ENCODE data around the gene TTLL9. TPM values are rescaled to one million over a fixed set of nuclear protein-coding genes. Genes with fewer than 3 reads are reported as not detected.

Gene TTLL9
- polyA plus RNA-seq, 1 of the 3 experiments (the other 2 are of a cell fraction), result 0.23 TPM

DNA sequence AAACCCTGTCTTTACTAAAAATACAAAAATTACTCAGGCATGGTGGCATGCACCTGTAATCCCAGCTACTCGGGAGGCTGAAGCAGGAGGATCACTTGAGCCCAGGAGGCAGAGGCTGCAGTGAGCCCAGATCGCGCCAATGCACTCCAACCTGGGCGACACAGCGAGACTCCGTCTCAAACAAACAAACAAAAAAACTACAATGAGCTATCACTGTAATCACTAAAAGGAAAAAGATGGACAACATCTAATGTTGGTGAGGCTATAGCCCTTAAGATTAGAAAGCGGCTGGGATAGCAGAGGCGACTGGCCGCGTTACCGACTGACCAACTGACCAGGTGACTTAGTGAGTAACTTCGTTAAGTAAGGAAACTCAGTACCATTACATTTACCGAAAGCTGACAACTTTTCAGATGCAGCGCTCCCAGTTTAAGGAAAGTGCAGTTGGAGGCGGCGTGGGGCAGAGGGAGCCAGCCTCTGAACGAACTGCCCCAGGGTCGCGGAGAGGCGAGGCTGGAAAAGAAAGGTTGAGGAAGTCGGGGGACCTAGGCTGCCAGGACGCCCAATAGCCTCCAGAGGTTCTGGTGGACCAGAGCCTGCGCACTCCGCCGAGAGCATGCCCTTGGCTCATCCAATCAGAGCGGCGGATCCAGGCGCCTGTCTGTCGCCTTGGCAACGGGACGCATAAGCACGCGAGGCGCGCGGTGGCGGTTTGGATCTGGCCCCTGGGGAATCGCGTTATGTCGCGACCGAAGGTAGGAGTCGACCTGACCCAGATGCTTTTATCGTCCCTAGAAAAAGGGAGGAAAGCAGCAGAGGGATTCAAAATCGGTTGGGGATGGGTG, 8.9 kb downstream of the TTLL9 start:
- WGBS (ENCODE audit: low lambda C conversion rate), result 8% methylated on average over 43 of the region's 45 CpGs
- H3K27ac ChIP-seq (ENCODE audit: low read depth in 2 of 2, low read length in 1 of 2), result peak overlapping the region; percentile 56 to 64
- no peak for TF ChIP-seq CHD2 (IDR thresholded peaks at IDR 0.05; ENCODE audit: low read length, partially characterized antibody)
- TF ChIP-seq, protein P1, sequence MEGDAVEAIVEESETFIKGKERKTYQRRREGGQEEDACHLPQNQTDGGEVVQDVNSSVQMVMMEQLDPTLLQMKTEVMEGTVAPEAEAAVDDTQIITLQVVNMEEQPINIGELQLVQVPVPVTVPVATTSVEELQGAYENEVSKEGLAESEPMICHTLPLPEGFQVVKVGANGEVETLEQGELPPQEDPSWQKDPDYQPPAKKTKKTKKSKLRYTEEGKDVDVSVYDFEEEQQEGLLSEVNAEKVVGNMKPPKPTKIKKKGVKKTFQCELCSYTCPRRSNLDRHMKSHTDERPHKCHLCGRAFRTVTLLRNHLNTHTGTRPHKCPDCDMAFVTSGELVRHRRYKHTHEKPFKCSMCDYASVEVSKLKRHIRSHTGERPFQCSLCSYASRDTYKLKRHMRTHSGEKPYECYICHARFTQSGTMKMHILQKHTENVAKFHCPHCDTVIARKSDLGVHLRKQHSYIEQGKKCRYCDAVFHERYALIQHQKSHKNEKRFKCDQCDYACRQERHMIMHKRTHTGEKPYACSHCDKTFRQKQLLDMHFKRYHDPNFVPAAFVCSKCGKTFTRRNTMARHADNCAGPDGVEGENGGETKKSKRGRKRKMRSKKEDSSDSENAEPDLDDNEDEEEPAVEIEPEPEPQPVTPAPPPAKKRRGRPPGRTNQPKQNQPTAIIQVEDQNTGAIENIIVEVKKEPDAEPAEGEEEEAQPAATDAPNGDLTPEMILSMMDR (IDR thresholded peaks at IDR 0.05), result no peak
- no peak for TF ChIP-seq EZH2phosphoT487 (IDR thresholded peaks at IDR 0.05; ENCODE audit: borderline replicate concordance, low read depth)
- TF ChIP-seq FOSL2 (IDR thresholded peaks at IDR 0.05; ENCODE audit: borderline replicate concordance, low read depth), result no peak
- TF ChIP-seq, protein P2, sequence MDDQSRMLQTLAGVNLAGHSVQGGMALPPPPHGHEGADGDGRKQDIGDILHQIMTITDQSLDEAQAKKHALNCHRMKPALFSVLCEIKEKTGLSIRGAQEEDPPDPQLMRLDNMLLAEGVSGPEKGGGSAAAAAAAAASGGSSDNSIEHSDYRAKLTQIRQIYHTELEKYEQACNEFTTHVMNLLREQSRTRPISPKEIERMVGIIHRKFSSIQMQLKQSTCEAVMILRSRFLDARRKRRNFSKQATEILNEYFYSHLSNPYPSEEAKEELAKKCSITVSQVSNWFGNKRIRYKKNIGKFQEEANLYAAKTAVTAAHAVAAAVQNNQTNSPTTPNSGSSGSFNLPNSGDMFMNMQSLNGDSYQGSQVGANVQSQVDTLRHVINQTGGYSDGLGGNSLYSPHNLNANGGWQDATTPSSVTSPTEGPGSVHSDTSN (IDR thresholded peaks at IDR 0.05), result no peak
- TF ChIP-seq MXI1 (IDR thresholded peaks at IDR 0.05; ENCODE audit: low read depth, low read length), result peak; percentile 96
- TF ChIP-seq EP300 (IDR thresholded peaks at IDR 0.05; ENCODE audit: borderline replicate concordance in 1 of 2, low read depth in 1 of 2, low read length in 1 of 2), result no peak
- TF ChIP-seq TCF12 (IDR thresholded peaks at IDR 0.05), result no peak
- TF ChIP-seq JUND (IDR thresholded peaks at IDR 0.05), result no peak
- no peak for TF ChIP-seq SIN3A (IDR thresholded peaks at IDR 0.05; ENCODE audit: borderline replicate concordance, low read depth, low read length)
- no peak for TF ChIP-seq NFIC (IDR thresholded peaks at IDR 0.05; ENCODE audit: borderline replicate concordance)
- TF ChIP-seq YY1 (IDR thresholded peaks at IDR 0.05; ENCODE audit: low read depth), result no peak
- TF ChIP-seq, protein P3, sequence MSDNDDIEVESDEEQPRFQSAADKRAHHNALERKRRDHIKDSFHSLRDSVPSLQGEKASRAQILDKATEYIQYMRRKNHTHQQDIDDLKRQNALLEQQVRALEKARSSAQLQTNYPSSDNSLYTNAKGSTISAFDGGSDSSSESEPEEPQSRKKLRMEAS (IDR thresholded peaks at IDR 0.05; ENCODE audit: low read depth), result peak; percentile 79
- TF ChIP-seq ELF1 (IDR thresholded peaks at IDR 0.05), result no peak
- TF ChIP-seq FOXM1 (IDR thresholded peaks at IDR 0.05; ENCODE audit: low read depth), result no peak
- TF ChIP-seq, protein P4, sequence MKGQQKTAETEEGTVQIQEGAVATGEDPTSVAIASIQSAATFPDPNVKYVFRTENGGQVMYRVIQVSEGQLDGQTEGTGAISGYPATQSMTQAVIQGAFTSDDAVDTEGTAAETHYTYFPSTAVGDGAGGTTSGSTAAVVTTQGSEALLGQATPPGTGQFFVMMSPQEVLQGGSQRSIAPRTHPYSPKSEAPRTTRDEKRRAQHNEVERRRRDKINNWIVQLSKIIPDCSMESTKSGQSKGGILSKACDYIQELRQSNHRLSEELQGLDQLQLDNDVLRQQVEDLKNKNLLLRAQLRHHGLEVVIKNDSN (IDR thresholded peaks at IDR 0.05; ENCODE audit: borderline replicate concordance, low read depth), result no peak
- TF ChIP-seq TEAD4 (IDR thresholded peaks at IDR 0.05; ENCODE audit: borderline replicate concordance, insufficient read depth), result no peak
- no peak for TF ChIP-seq SMC3 (IDR thresholded peaks at IDR 0.05; ENCODE audit: low read depth, low read length)
- TF ChIP-seq RFX5 (IDR thresholded peaks at IDR 0.05; ENCODE audit: low read length), result no peak
- TF ChIP-seq MEF2A (IDR thresholded peaks at IDR 0.05; ENCODE audit: borderline replicate concordance, low read depth), result no peak
- no peak for TF ChIP-seq TAF1 (IDR thresholded peaks at IDR 0.05; ENCODE audit: borderline replicate concordance, low read depth, low read length)
- TF ChIP-seq, protein P5, sequence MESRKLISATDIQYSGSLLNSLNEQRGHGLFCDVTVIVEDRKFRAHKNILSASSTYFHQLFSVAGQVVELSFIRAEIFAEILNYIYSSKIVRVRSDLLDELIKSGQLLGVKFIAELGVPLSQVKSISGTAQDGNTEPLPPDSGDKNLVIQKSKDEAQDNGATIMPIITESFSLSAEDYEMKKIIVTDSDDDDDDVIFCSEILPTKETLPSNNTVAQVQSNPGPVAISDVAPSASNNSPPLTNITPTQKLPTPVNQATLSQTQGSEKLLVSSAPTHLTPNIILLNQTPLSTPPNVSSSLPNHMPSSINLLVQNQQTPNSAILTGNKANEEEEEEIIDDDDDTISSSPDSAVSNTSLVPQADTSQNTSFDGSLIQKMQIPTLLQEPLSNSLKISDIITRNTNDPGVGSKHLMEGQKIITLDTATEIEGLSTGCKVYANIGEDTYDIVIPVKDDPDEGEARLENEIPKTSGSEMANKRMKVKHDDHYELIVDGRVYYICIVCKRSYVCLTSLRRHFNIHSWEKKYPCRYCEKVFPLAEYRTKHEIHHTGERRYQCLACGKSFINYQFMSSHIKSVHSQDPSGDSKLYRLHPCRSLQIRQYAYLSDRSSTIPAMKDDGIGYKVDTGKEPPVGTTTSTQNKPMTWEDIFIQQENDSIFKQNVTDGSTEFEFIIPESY (IDR thresholded peaks at IDR 0.05; ENCODE audit: borderline replicate concordance, low read depth), result no peak
- no peak for TF ChIP-seq GATA2 (CRISPR knock-in tag; IDR thresholded peaks at IDR 0.05)
- TF ChIP-seq GABPA (IDR thresholded peaks at IDR 0.05; ENCODE audit: low read depth), result no peak
- TF ChIP-seq, protein P6, sequence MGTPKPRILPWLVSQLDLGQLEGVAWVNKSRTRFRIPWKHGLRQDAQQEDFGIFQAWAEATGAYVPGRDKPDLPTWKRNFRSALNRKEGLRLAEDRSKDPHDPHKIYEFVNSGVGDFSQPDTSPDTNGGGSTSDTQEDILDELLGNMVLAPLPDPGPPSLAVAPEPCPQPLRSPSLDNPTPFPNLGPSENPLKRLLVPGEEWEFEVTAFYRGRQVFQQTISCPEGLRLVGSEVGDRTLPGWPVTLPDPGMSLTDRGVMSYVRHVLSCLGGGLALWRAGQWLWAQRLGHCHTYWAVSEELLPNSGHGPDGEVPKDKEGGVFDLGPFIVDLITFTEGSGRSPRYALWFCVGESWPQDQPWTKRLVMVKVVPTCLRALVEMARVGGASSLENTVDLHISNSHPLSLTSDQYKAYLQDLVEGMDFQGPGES (IDR thresholded peaks at IDR 0.05; ENCODE audit: low read depth, low read length), result no peak

More for the DNA sequence above, 8.9 kb downstream of the TTLL9 start:
- H3K4me2 ChIP-seq, result peak overlapping the region; percentile 83
- no peaks in the 10 kb centered on the region for H3K9me2 ChIP-seq
- peaks cover 7% of the 10 kb centered on the region for H3F3A ChIP-seq (replicated peaks; ENCODE audit: insufficient read depth)
- peak overlapping the region; percentile 68 for H3K9ac ChIP-seq
- H4K20me1 ChIP-seq (ENCODE audit: insufficient read depth), result no peaks in the 10 kb centered on the region
- ChIA-PET CTCF (interaction anchor here (0.6 to 3.7 kb wide), 8 partner anchors 8 to 73 kb away, joined by 3 to 13 read pairs (median 4); partner anchors contain the start of gene PDRG1), POLR2A (interaction anchor here (0.7 to 0.8 kb wide), 2 partner anchors 30 to 88 kb away, joined by 3 to 4 read pairs; no protein-coding TSS in a partner anchor)
- H2AFZ ChIP-seq (ENCODE audit: low read depth), result peak overlapping the region; percentile 94
- H3K4me3 ChIP-seq (ENCODE audit: low read depth in 2 of 2, low read length in 1 of 2), result peak overlapping the region; percentile 65 to 68
- H3K79me2 ChIP-seq (ENCODE audit: insufficient read depth), result no peaks in the 10 kb centered on the region
- H3K36me3 ChIP-seq (replicated peaks in 1 of 2; ENCODE audit: control insufficient read depth in 1 of 2, insufficient read depth in 2 of 2, low read length in 1 of 2), result no peaks in the 10 kb centered on the region
- peak; percentile 93 for DNase-seq
- no peaks in the 10 kb centered on the region for H3K27me3 ChIP-seq (ENCODE audit: insufficient read depth)
- peaks cover 7% of the 10 kb centered on the region for H3K9me3 ChIP-seq
- H3K4me1 ChIP-seq (ENCODE audit: control insufficient read depth in 1 of 2, insufficient read depth in 2 of 2, low read depth in 1 of 2, low read length in 1 of 2), result no peaks in the 10 kb centered on the region; a peak in 1 of 4 replicates

Data from SK-N-SH (cell line).